Endometrial microvascular endothelial cells (primary cell): ENCODE results near the gene CCDC80. TPM values are rescaled to one million over a fixed set of nuclear protein-coding genes. Genes with fewer than 3 reads are reported as not detected.
"Not testable (repeated sequence)": the region's sequence is repeated elsewhere in the genome, so short reads cannot be mapped to it uniquely, and the experiment has no call there.

Experiments
- in situ Hi-C: cut with HindIII; loops from 2 replicates; pipeline ENCODE4 v1.10.0; 2017; ENCODE audit warnings: low sequenced_read_pairs, low pct_unique_long_range_greater_than_20kb; ENCODE audit errors: inconsistent ontology term
- total RNA-seq: library from RNA; depleted of rRNA; stranded (reverse); fragments of >200 nt; gene quantifications from one replicate; pipeline ENCODE4 v1.2.3, GENCODE V29; 2015; ENCODE audit errors: inconsistent ontology term

CCDC80 gene
- total RNA-seq, 1 donor from 2014 or later: 0.93 TPM

- in situ Hi-C loops: loop anchor here (25.0 kb wide), 1 partner anchor 382 kb away; the partner anchor contains the start of genes CD200R1 and GTPBP8
These were observed 35.7 kb downstream of the CCDC80 start for GRCh38 chr3:112605285-112605684.

GRCh38 chr3:112604536-112604935 is 36.4 kb downstream of the CCDC80 start:
- in situ Hi-C loops: loop anchor here (25.0 kb wide), 1 partner anchor 383 kb away; the partner anchor contains the start of genes CD200R1 and GTPBP8

- in situ Hi-C loops: loop anchor here (25.0 kb wide), 1 partner anchor 385 kb away; the partner anchor contains the start of genes CD200R1 and GTPBP8
These were observed 38.6 kb downstream of the CCDC80 start for GRCh38 chr3:112602217-112602838.

- in situ Hi-C loops: no loop called here
These were observed 42.2 kb downstream of the CCDC80 start for GRCh38 chr3:112598731-112599130.

GRCh38 chr3:112597945-112598344 is 43.0 kb downstream of the CCDC80 start:
- in situ Hi-C loops: no loop called here

- in situ Hi-C loops: no loop called here
These were observed 46.1 kb downstream of the CCDC80 start for GRCh38 chr3:112594856-112595255.

- in situ Hi-C loops: no loop called here
These were observed 47.7 kb downstream of the CCDC80 start for GRCh38 chr3:112593258-112593657.

- in situ Hi-C loops: no loop called here
These were observed 53.6 kb downstream of the CCDC80 start for GRCh38 chr3:112587336-112587735.

- in situ Hi-C loops: no loop called here
These were observed 55.2 kb downstream of the CCDC80 start for GRCh38 chr3:112585782-112586181.

- in situ Hi-C loops: no loop called here
These were observed 57.8 kb downstream of the CCDC80 start for GRCh38 chr3:112583105-112583504.

GRCh38 chr3:112582244-112582874 is 58.6 kb downstream of the CCDC80 start:
- in situ Hi-C loops: no loop called here

GRCh38 chr3:112579697-112580096 is 61.2 kb downstream of the CCDC80 start:
- in situ Hi-C loops: no loop called here

GRCh38 chr3:112579232-112579631 is 61.7 kb downstream of the CCDC80 start:
- in situ Hi-C loops: no loop called here

- in situ Hi-C loops: no loop called here
These were observed 68.2 kb downstream of the CCDC80 start for GRCh38 chr3:112572701-112573100.

- in situ Hi-C loops: no loop called here
These were observed 71.7 kb downstream of the CCDC80 start for GRCh38 chr3:112569265-112569664.

- in situ Hi-C loops: no loop called here
These were observed 72.3 kb downstream of the CCDC80 start for GRCh38 chr3:112568642-112569041.

- in situ Hi-C loops: no loop called here
These were observed 76.0 kb downstream of the CCDC80 start for GRCh38 chr3:112564940-112565305.

- in situ Hi-C loops: not testable (repeated sequence)
These were observed 76.5 kb downstream of the CCDC80 start for GRCh38 chr3:112564247-112564939.

GRCh38 chr3:112561734-112562529 is 79.0 kb downstream of the CCDC80 start, which contains the start of the genes ATG3 and SLC35A5:
ATG3 (minus strand) TSS chr3:112561962; CDS start chr3:112561528, 434 bp downstream.
SLC35A5 (plus strand) TSS chr3:112562045; CDS start chr3:112563404, 1,359 bp downstream.
- in situ Hi-C loops: no loop called here
